IMR-90 (cell line): ENCODE results near the gene DTHD1. TPM values are rescaled to one million over a fixed set of nuclear protein-coding genes. Genes with fewer than 3 reads are reported as not detected.

ENCODE experiments used
- ATAC-seq: fragments of 200-7000 bp; cut with Tn5 transposase; 2 replicates; pipeline ENCODE4 v1.9.1; 2020; ENCODE audit warnings: low read depth, mild to moderate bottlenecking, moderate library complexity
- BruUV-seq: library from RNA; stranded (reverse); fragments of 400-500 nt; replicated peaks from 2 replicates; lab custom pipeline; 2021; lab: Mats Ljungman, UMichigan
- CTCF ChIA-PET: fragments of 300-600 bp; formaldehyde crosslinking; extraction: SDS; loops from one replicate; lab custom pipeline; 2021; ENCODE audit warnings: antibody characterized with exemption; lab: Yijun Ruan, JAX
- POLR2A ChIA-PET: fragments of 300-600 bp; sonication (Branson Sonifier 250); formaldehyde crosslinking; loops from one replicate; lab custom pipeline; 2022; ENCODE audit warnings: antibody characterized with exemption; ENCODE audit not compliant: unreplicated experiment; lab: Charles Lee
- DNase-seq: peaks from one replicate; pipeline ENCODE4 v3.0.0; 2013
- H2AFZ ChIP-seq: replicated peaks from 2 replicates; pipeline ENCODE3; 2013; ENCODE audit warnings: low read length, mild to moderate bottlenecking; ENCODE audit not compliant: poor library complexity
- H2AK5ac ChIP-seq: 2 replicates; pipeline ENCODE4 v1.6.1; 2013; ENCODE audit warnings: low read depth, low read length, inconsistent platforms
- H2AK9ac ChIP-seq: replicated peaks from 2 replicates; pipeline ENCODE3; 2013; ENCODE audit warnings: mild to moderate bottlenecking, low read depth, low read length, moderate library complexity; ENCODE audit not compliant: poor library complexity
- H2BK120ac ChIP-seq: 2 replicates; pipeline ENCODE4 v1.6.1; 2013; ENCODE audit warnings: low read depth, low read length, inconsistent platforms
- H2BK15ac ChIP-seq: 3 replicates; pipeline ENCODE4 v1.6.1; 2013; ENCODE audit warnings: low read depth, low read length, inconsistent platforms
- H2BK20ac ChIP-seq: 2 replicates; pipeline ENCODE4 v1.6.1; 2013; ENCODE audit warnings: low read depth, mild to moderate bottlenecking, inconsistent platforms, low read length, moderate library complexity
- H2BK5ac ChIP-seq: 2 replicates; pipeline ENCODE4 v1.6.1; 2013; ENCODE audit warnings: mild to moderate bottlenecking, low read depth, low read length, inconsistent platforms; ENCODE audit not compliant: poor library complexity, severe bottlenecking
- H3K14ac ChIP-seq: replicated peaks from 2 replicates; pipeline ENCODE4 v1.6.1; 2013; ENCODE audit warnings: low read depth, low read length, inconsistent platforms
- H3K18ac ChIP-seq: 2 replicates; pipeline ENCODE4 v1.6.1; 2013; ENCODE audit warnings: low read depth, low read length, control low read depth
- H3K23ac ChIP-seq: 2 replicates; pipeline ENCODE4 v1.6.1; 2013; ENCODE audit warnings: low read depth, low read length, inconsistent platforms
- H3K27ac ChIP-seq: 2 replicates; pipeline ENCODE4 v1.5.1; 2013; ENCODE audit warnings: mild to moderate bottlenecking, control low read depth, low read length; ENCODE audit not compliant: insufficient read depth
- H3K27me3 ChIP-seq: 2 replicates; pipeline ENCODE4 v1.6.1; 2013; ENCODE audit warnings: low read length; ENCODE audit not compliant: control insufficient read depth, insufficient read depth
- H3K36me3 ChIP-seq: 2 replicates; pipeline ENCODE4 v1.6.1; 2013; ENCODE audit warnings: low read length, mixed read lengths; ENCODE audit not compliant: control insufficient read depth, insufficient read depth
- H3K4ac ChIP-seq: 2 replicates; pipeline ENCODE4 v1.6.1; 2013; ENCODE audit warnings: low read depth, low read length, inconsistent platforms
- H3K4me1 ChIP-seq: 2 replicates; pipeline ENCODE4 v1.6.1; 2013; ENCODE audit warnings: low read length, mixed read lengths; ENCODE audit not compliant: control insufficient read depth, insufficient read depth
- H3K4me2 ChIP-seq: 2 replicates; pipeline ENCODE4 v1.6.1; 2013; ENCODE audit warnings: low read depth, mild to moderate bottlenecking, control low read depth, low read length, moderate library complexity
- H3K4me3 ChIP-seq: 2 replicates; pipeline ENCODE4 v1.5.1; 2013; ENCODE audit warnings: low read depth, mild to moderate bottlenecking, control low read depth, low read length, moderate library complexity; ENCODE audit not compliant: insufficient read depth
- H3K56ac ChIP-seq: 2 replicates; pipeline ENCODE4 v1.6.1; 2013; ENCODE audit warnings: low read length, inconsistent platforms; ENCODE audit not compliant: insufficient read depth; ENCODE audit errors: extremely low read depth
- H3K79me1 ChIP-seq, 2 experiments: 2 replicates each; pipeline ENCODE4 v1.6.1; 2013; ENCODE audit warnings: low read length in 2 of 2, inconsistent platforms in 1 of 2, low read depth in 1 of 2
- H3K9ac ChIP-seq: 2 replicates; pipeline ENCODE4 v1.6.1; 2013; ENCODE audit warnings: low read depth, low read length, control low read depth
- H3K9me1 ChIP-seq: 2 replicates; pipeline ENCODE4 v1.6.1; 2013; ENCODE audit warnings: low read length, inconsistent platforms; ENCODE audit not compliant: insufficient read depth
- H3K9me3 ChIP-seq: 2 replicates; pipeline ENCODE4 v1.6.1; 2013; ENCODE audit warnings: low read length; ENCODE audit not compliant: control insufficient read depth, insufficient read depth
- H4K20me1 ChIP-seq: 2 replicates; pipeline ENCODE4 v1.6.1; 2013; ENCODE audit warnings: low read length, inconsistent platforms; ENCODE audit not compliant: insufficient read depth
- H4K5ac ChIP-seq: 2 replicates; pipeline ENCODE4 v1.6.1; 2013; ENCODE audit warnings: mild to moderate bottlenecking, low read depth, low read length, control low read depth
- H4K8ac ChIP-seq, 2 experiments: 2 replicates each; pipeline ENCODE4 v1.6.1; 2013; ENCODE audit warnings: low read depth in 2 of 2, low read length in 2 of 2, control low read depth in 1 of 2, inconsistent platforms in 1 of 2
- H4K91ac ChIP-seq: 2 replicates; pipeline ENCODE4 v1.6.1; 2013; ENCODE audit warnings: low read depth, low read length, inconsistent platforms; ENCODE audit not compliant: insufficient read depth
- BHLHE40 ChIP-seq: fragments of 150-350 bp; IDR thresholded peaks from 2 replicates; pipeline ENCODE4 v1.6.1; 2016; ENCODE audit warnings: mild to moderate bottlenecking, low read depth, low read length
- CEBPB ChIP-seq: IDR thresholded peaks from 2 replicates; pipeline ENCODE4 v1.6.1; 2012; ENCODE audit warnings: low read depth, low read length, improper control_type of control experiment
- ELK1 ChIP-seq: fragments of 150-350 bp; IDR thresholded peaks from 2 replicates; pipeline ENCODE4 v1.6.1; 2016; ENCODE audit warnings: low read depth, mild to moderate bottlenecking, low read length, moderate library complexity, borderline replicate concordance
- FOS ChIP-seq: fragments of 150-350 bp; IDR thresholded peaks from 2 replicates; pipeline ENCODE4 v1.6.1; 2016; ENCODE audit warnings: low read depth, low read length
- MAFK ChIP-seq: IDR thresholded peaks from 2 replicates; pipeline ENCODE4 v1.6.1; 2012; ENCODE audit warnings: low read depth, low read length, improper control_type of control experiment
- POLR2A ChIP-seq: IDR thresholded peaks from 2 replicates; pipeline ENCODE4 v1.6.1; 2012; ENCODE audit warnings: mild to moderate bottlenecking, low read depth, low read length
- WGBS, 2 experiments: methylation state at CpG; one replicate each; pipeline versions ENCODE4 v1.1.5 to v1.1.7; 2013; ENCODE audit warnings: missing lambda C conversion rate in 2 of 2; ENCODE audit not compliant: insufficient read length in 1 of 2; ENCODE audit errors: extremely low coverage in 2 of 2; 5-methylcytosine and 5-hydroxymethylcytosine counted together
- dilution Hi-C: fragments of 300-500 bp; cut with HindIII; formaldehyde crosslinking; loops from one replicate; pipeline ENCODE4 v1.14.3; 2018; ENCODE audit warnings: low sequenced_read_pairs; ENCODE audit not compliant: unreplicated experiment
- in situ Hi-C: fragments of 300-500 bp; cut with MboI; formaldehyde crosslinking; loops from 3 replicates; pipeline ENCODE4 v1.14.3; 2019; ENCODE audit warnings: low sequenced_read_pairs, inconsistent platforms, mixed read lengths
- intact Hi-C: fragments of 100-400 bp; cut with micrococcal nuclease; formaldehyde crosslinking; loops from 2 replicates; pipeline ENCODE4 v1.10.0; 2022
- polyA plus RNA-seq, 3 experiments: library from polyadenylated mRNA; depleted of rRNA; stranded (reverse); fragments of >200 nt; gene quantifications; 2 replicates each; pipeline ENCODE4 v1.2.3, GENCODE V29; 2012; ENCODE audit warnings: low replicate concordance in 1 of 3
- total RNA-seq: library from RNA; depleted of rRNA; stranded (reverse); fragments of >200 nt; gene quantifications from 2 replicates; pipeline ENCODE4 v1.2.3, GENCODE V29; 2012
- TF ChIP-seq, protein P1 (sequence below): conservative IDR thresholded peaks from 2 replicates; pipeline ENCODE4 v1.5.1; 2012; ENCODE audit warnings: mild to moderate bottlenecking, low read depth, low read length, improper control_type of control experiment

DTHD1 gene
- total and polyA plus RNA-seq, 2 of the 4 experiments (the other 2 are of a cell fraction) = not detected

DNA sequence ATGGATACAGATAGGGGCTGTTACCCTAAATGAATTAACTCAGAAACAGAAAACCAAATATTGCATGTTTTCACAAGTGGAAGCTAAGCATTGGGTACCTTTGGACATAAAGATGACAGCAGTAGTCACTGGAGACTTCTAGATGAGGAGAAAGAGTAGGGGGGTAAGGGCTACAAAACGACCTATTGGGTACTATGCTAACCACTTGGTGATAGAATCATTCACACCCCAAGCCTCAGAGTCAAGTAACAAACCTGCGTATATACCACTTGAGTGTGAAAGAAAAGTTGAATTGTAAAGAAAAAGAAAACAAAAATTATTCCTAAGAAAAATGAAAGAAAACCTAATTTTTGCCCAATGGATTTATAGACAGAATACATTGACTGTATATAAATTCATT, 29.4 kb upstream of the DTHD1 start:
- Histone ChIP-seq H3K23ac (no peak overlapping the region), H2BK120ac (no peak overlapping the region), H2AK9ac (no peak overlapping the region), H3K9me3 (no peaks in the 10 kb centered on the region), H2BK5ac (no peak overlapping the region), H4K91ac (no peak overlapping the region), H3K56ac (no peak overlapping the region), H2BK15ac (no peak overlapping the region), H3K79me1 (no peaks in the 10 kb centered on the region), H2AFZ (no peak overlapping the region), H3K4me3 (no peak overlapping the region), H4K20me1 (no peaks in the 10 kb centered on the region), H3K4me1 (no peaks in the 10 kb centered on the region), H3K14ac (no peak overlapping the region), H4K5ac (no peak overlapping the region), H3K18ac (no peak overlapping the region), H3K9ac (no peak overlapping the region), H2AK5ac (no peak overlapping the region), H4K8ac (no peak overlapping the region), H3K36me3 (no peaks in the 10 kb centered on the region), H3K9me1 (no peaks in the 10 kb centered on the region), H2BK20ac (no peak overlapping the region), H3K4ac (no peak overlapping the region), H3K4me2 (no peak overlapping the region), H3K27ac (no peak overlapping the region), H3K27me3 (no peaks in the 10 kb centered on the region)
- CTCF ChIA-PET = no interaction called here
- in situ Hi-C loops (no loop called here), dilution Hi-C loops (no loop called here), intact Hi-C loops (no loop called here)
- TF ChIP-seq CEBPB (no peak), BHLHE40 (no peak), MAFK (no peak), FOS (no peak), POLR2A (no peak), ELK1 (no peak)
- TF ChIP-seq, protein P1, sequence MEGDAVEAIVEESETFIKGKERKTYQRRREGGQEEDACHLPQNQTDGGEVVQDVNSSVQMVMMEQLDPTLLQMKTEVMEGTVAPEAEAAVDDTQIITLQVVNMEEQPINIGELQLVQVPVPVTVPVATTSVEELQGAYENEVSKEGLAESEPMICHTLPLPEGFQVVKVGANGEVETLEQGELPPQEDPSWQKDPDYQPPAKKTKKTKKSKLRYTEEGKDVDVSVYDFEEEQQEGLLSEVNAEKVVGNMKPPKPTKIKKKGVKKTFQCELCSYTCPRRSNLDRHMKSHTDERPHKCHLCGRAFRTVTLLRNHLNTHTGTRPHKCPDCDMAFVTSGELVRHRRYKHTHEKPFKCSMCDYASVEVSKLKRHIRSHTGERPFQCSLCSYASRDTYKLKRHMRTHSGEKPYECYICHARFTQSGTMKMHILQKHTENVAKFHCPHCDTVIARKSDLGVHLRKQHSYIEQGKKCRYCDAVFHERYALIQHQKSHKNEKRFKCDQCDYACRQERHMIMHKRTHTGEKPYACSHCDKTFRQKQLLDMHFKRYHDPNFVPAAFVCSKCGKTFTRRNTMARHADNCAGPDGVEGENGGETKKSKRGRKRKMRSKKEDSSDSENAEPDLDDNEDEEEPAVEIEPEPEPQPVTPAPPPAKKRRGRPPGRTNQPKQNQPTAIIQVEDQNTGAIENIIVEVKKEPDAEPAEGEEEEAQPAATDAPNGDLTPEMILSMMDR = no peak
- no TSS peak for BruUV-seq
- POLR2A ChIA-PET = no interaction called here
- no peak for ATAC-seq
- no peak for DNase-seq
- no CpG with 5 or more reads among the region's 2 CpGs for WGBS, 2 experiments
